C4-2B (cell line): ENCODE measurements around the gene HDAC4.

Source experiments
- ZFX ChIP-seq: fragments of 450-650 bp; IDR thresholded peaks from 2 replicates; pipeline ENCODE4 v1.6.1; 2017
- TF ChIP-seq, protein P1 (sequence below): fragments of 450-650 bp; conservative IDR thresholded peaks from 2 replicates; pipeline ENCODE4 v1.5.1; 2017; ENCODE audit warnings: mild to moderate bottlenecking

DNA sequence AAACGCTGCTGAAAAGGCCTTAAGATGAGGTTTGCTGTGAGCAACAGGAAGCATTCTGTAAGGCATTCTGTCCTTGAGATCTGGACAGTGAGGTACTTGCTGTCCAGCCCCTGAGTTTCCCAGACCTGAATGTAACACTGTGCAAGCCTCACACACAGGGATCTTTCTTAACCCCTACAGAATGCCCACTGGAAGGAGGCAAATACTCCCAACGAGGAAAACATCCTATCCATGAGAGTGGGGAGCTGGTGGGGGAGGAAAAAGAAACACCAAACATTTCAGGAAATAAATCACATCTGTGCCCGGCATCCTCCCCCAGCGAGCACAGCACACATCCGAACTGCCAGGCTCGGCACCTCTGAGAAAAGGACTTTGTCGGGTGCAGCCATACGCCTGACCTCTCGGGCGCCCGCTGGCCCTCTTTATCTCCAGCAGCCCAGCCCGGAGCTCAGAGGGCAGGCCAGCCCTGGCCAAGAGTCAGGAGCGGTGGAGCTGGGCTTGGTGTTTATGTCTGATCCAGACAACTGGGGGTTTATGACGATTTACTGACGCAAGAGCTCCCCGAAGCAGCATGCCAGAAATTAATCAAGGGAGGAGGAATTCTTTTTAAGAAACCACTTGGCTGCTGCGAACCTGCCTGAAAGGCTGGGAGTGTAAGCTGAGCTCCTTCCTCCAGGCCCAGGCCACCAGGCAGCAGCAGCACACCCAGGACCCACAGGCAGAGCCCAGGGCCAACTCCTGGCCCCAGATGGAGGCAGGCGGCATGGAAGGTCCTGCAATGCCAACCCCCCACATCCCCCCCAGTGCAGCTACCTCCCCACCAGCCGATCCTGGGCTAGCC, 72.2 kb downstream of the HDAC4 start:
- TF ChIP-seq, protein P1, sequence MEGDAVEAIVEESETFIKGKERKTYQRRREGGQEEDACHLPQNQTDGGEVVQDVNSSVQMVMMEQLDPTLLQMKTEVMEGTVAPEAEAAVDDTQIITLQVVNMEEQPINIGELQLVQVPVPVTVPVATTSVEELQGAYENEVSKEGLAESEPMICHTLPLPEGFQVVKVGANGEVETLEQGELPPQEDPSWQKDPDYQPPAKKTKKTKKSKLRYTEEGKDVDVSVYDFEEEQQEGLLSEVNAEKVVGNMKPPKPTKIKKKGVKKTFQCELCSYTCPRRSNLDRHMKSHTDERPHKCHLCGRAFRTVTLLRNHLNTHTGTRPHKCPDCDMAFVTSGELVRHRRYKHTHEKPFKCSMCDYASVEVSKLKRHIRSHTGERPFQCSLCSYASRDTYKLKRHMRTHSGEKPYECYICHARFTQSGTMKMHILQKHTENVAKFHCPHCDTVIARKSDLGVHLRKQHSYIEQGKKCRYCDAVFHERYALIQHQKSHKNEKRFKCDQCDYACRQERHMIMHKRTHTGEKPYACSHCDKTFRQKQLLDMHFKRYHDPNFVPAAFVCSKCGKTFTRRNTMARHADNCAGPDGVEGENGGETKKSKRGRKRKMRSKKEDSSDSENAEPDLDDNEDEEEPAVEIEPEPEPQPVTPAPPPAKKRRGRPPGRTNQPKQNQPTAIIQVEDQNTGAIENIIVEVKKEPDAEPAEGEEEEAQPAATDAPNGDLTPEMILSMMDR, result no peak
- TF ChIP-seq ZFX, result no peak
